ENCODE results near the gene HUWE1. TPM values are rescaled to one million over a fixed set of nuclear protein-coding genes. Genes with fewer than 3 reads are reported as not detected.

HUWE1 gene
- total RNA-seq, 1 experiment from 2014 or later, result 376 TPM

DNA sequence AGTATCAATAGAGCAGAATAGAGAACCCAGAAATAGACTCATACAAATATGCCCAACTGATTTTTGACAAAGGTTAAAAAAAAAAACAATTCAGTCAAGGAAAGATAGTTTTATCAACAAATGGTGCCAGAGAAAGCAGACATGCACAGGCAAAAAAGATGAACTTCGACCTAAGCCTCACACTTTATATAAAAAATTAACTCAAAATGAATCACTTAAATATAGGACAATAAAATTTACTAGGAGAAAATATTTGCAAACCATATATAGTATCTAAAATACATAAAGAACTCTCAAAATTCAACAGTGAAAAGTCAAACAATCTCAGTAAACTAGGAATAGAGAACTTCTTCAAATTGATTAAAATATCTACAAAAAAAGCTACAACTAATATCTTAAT lies 29.7 kb downstream of the HUWE1 start:
- intact Hi-C loops (cut with micrococcal nuclease; ENCODE audit: unreplicated experiment), result loop anchor here (10.0 kb wide), 1 partner anchor 388 kb away; the partner anchor contains the start of gene PHF8
- DNase-seq, result no peak
- Mint-ChIP-seq H3K4me3 (ENCODE audit: low read depth, unreplicated experiment) (no peak overlapping the region), H3K27me3 (ENCODE audit: unreplicated experiment) (no peaks in the 10 kb centered on the region), H3K27ac (ENCODE audit: unreplicated experiment) (no peak overlapping the region), H3K9me3 (ENCODE audit: low read depth, unreplicated experiment) (no peaks in the 10 kb centered on the region), H3K4me1 (ENCODE audit: low read depth, unreplicated experiment) (peaks cover 6% of the 10 kb centered on the region), H3K36me3 (ENCODE audit: insufficient read depth, unreplicated experiment) (peaks cover 55% of the 10 kb centered on the region)
- TF ChIP-seq, protein P1, sequence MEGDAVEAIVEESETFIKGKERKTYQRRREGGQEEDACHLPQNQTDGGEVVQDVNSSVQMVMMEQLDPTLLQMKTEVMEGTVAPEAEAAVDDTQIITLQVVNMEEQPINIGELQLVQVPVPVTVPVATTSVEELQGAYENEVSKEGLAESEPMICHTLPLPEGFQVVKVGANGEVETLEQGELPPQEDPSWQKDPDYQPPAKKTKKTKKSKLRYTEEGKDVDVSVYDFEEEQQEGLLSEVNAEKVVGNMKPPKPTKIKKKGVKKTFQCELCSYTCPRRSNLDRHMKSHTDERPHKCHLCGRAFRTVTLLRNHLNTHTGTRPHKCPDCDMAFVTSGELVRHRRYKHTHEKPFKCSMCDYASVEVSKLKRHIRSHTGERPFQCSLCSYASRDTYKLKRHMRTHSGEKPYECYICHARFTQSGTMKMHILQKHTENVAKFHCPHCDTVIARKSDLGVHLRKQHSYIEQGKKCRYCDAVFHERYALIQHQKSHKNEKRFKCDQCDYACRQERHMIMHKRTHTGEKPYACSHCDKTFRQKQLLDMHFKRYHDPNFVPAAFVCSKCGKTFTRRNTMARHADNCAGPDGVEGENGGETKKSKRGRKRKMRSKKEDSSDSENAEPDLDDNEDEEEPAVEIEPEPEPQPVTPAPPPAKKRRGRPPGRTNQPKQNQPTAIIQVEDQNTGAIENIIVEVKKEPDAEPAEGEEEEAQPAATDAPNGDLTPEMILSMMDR (IDR thresholded peaks at IDR 0.05; ENCODE audit: unreplicated experiment), result no peak
- CTCF ChIA-PET, result no interaction called here
- no TSS peak for BruUV-seq (replicated peaks)

DNA sequence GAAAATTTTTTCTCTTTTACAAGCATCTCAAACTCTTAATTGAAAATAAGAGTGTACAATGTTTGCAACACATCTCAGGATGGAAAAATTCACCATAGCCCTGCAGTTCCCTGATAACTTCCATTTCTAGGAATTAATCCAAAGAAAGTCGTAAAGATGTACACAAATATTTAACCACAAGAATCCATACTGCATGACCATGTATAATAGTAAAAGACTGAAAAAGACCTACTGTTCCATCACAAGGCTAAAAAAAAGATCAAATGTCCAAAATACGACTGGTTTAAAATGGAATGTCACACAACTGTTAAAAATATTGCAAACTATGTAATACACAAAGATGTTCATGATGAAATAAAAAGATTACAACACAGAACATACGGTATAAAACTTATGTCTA lies 32.1 kb downstream of the HUWE1 start:
- DNase-seq, result no peak
- Mint-ChIP-seq H3K9me3 (ENCODE audit: low read depth, unreplicated experiment) (no peaks in the 10 kb centered on the region), H3K4me3 (ENCODE audit: low read depth, unreplicated experiment) (no peak overlapping the region), H3K36me3 (ENCODE audit: insufficient read depth, unreplicated experiment) (peaks cover 55% of the 10 kb centered on the region), H3K27ac (ENCODE audit: unreplicated experiment) (no peak overlapping the region), H3K4me1 (ENCODE audit: low read depth, unreplicated experiment) (no peaks in the 10 kb centered on the region), H3K27me3 (ENCODE audit: unreplicated experiment) (no peaks in the 10 kb centered on the region)
- intact Hi-C loops (cut with micrococcal nuclease; ENCODE audit: unreplicated experiment), result loop anchor here (10.0 kb wide), 1 partner anchor 390 kb away; the partner anchor contains the start of gene PHF8
- TF ChIP-seq, protein P1 (IDR thresholded peaks at IDR 0.05; ENCODE audit: unreplicated experiment), result no peak
- no TSS peak for BruUV-seq (replicated peaks)
- CTCF ChIA-PET, result interaction anchor here (1.4 kb wide), 1 partner anchor 29 kb away, joined by 3 read pairs; no protein-coding TSS in a partner anchor

DNA sequence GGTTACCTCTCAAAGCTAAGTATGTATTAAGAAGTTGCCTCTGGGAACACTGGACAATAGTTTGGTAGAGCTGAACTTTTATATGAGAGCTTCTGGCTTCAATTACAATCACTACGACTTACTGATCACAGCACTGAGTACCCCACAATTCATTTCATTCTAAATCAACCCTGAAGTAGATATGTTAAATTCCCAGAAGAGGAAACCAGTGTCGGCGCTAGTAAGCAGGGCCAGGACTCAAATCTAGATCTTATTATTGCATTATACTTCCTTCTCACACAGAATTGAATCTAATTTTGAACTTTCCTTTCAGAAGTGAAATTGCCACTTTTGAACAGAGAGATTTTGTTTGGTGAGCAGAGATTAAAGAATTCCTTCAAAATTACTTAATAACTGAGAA lies 41.8 kb downstream of the HUWE1 start:
- H3K4me3 Mint-ChIP-seq (ENCODE audit: low read depth, unreplicated experiment), result no peak overlapping the region
- H3K36me3 Mint-ChIP-seq (ENCODE audit: insufficient read depth, unreplicated experiment), result peaks cover 61% of the 10 kb centered on the region
- no peaks in the 10 kb centered on the region for H3K4me1 Mint-ChIP-seq (ENCODE audit: low read depth, unreplicated experiment)
- BruUV-seq (replicated peaks), result no TSS peak
- DNase-seq, result no peak
- H3K27me3 Mint-ChIP-seq (ENCODE audit: unreplicated experiment), result no peaks in the 10 kb centered on the region
- no peak overlapping the region for H3K27ac Mint-ChIP-seq (ENCODE audit: unreplicated experiment)
- TF ChIP-seq, protein P1 (IDR thresholded peaks at IDR 0.05; ENCODE audit: unreplicated experiment), result no peak
- CTCF ChIA-PET, result no interaction called here
- H3K9me3 Mint-ChIP-seq (ENCODE audit: low read depth, unreplicated experiment), result no peaks in the 10 kb centered on the region
- intact Hi-C loops (cut with micrococcal nuclease; ENCODE audit: unreplicated experiment), result no loop called here

DNA sequence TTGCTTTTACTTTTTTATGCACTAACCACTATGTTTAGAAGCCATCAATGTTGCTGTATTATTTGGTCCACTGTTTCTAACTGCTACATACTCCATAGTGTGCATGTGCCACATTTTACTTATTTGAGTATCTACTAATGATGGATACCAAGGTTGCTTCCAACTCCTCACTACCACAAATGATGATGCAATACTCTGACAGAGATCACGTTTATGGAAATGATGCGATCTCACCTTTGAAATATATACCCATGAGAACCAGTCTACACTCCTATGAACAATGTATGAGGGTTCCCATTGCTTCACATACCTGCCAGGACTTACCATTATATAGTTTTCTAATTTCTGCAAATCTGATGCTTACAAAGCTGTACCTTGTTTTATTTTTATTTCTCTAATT lies 44.2 kb downstream of the HUWE1 start:
- H3K9me3 Mint-ChIP-seq (ENCODE audit: low read depth, unreplicated experiment), result no peaks in the 10 kb centered on the region
- TF ChIP-seq, protein P1 (IDR thresholded peaks at IDR 0.05; ENCODE audit: unreplicated experiment), result no peak
- no peak for DNase-seq
- no peaks in the 10 kb centered on the region for H3K27me3 Mint-ChIP-seq (ENCODE audit: unreplicated experiment)
- H3K4me1 Mint-ChIP-seq (ENCODE audit: low read depth, unreplicated experiment), result no peaks in the 10 kb centered on the region
- H3K4me3 Mint-ChIP-seq (ENCODE audit: low read depth, unreplicated experiment), result no peak overlapping the region
- H3K27ac Mint-ChIP-seq (ENCODE audit: unreplicated experiment), result no peak overlapping the region
- H3K36me3 Mint-ChIP-seq (ENCODE audit: insufficient read depth, unreplicated experiment), result peaks cover 66% of the 10 kb centered on the region
- BruUV-seq (replicated peaks), result no TSS peak
- intact Hi-C loops (cut with micrococcal nuclease; ENCODE audit: unreplicated experiment), result no loop called here
- CTCF ChIA-PET, result no interaction called here

Measured in Calu3 (cell line).